ENCODE results near the gene SAMD10. TPM values are rescaled to one million over a fixed set of nuclear protein-coding genes. Genes with fewer than 3 reads are reported as not detected.
A peak's percentile ranks its signal among the peaks of the same experiment; 100 is the strongest.

Gene SAMD10
- total and polyA plus RNA-seq, 10 of the 15 experiments (the other 5 are each of a cell fraction or from before 2014, with no cell fraction given): 1.3 to 51.4 (median 17.9) TPM

DNA sequence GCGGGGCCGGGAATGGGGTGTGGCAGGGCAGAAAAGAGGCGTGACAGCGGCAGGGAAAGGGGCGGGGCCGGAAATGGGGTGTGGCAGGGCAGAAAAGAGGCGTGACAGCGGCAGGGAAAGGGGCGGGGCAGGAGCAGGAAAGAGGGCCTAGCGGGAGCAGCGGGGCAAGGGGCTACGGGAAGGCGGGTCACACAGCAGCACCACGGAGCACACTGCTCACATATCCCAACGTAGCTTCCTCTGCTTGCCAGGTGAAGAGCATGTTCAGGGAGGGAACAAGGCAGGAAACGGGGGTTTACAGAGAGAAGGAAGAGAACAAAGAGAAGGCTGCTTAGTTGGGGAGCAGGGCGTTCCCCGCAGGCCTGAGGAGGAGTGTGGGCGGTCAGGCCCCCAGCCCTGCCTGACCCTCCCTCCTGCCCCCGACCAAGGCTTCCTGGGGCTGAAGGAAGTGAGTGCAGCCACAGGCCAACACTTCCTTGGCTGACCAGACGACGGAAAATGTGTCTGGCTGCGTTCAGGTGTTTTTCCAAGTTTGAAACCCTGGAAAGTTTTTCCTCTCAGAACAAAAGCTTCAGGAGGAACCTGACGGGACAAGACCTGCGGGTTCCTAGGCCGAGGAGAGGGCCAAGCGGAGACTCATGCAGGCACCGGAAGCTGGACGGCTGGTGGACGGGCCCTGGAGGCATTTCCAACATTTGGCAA, 37.0 kb downstream of the SAMD10 start:
- RAD21 ChIA-PET (ENCODE audit: unreplicated experiment): no interaction called here
- H4K20me1 ChIP-seq (ENCODE audit: control insufficient read depth, insufficient read depth): no peaks in the 10 kb centered on the region
- no peaks in the 10 kb centered on the region for H3K27me3 ChIP-seq (replicated peaks in 1 of 2; ENCODE audit: control insufficient read depth in 2 of 2, insufficient read depth in 2 of 2, low read length in 1 of 2)
- no TSS peak for BruUV-seq (replicated peaks)
- SMC1A ChIA-PET (ENCODE audit: uncharacterized antibody, unreplicated experiment): no interaction called here
- CTCF ChIA-PET: no interaction called here
- H3K9ac ChIP-seq (ENCODE audit: control insufficient read depth, insufficient read depth, low read length): no peak overlapping the region
- POLR2A ChIA-PET: no interaction called here
- 73% methylated on average over 21 of the region's 30 CpGs for WGBS (ENCODE audit: insufficient coverage, insufficient replicate concordance, low lambda C conversion rate, missing lambda C conversion rate)
- FAIRE-seq (no peak), ATAC-seq (no peak), DNase-seq (ENCODE audit: low read depth, low spot score) (no peak)
- H3K36me3 ChIP-seq (ENCODE audit: control insufficient read depth in 2 of 2, insufficient read depth in 2 of 2, low read length in 1 of 2): peaks cover 17 to 47% of the 10 kb centered on the region in 2 experiments; a peak in 3 of 4 replicates
- H3K9me3 ChIP-seq (replicated peaks; ENCODE audit: control insufficient read depth, insufficient read depth, low read length): no peaks in the 10 kb centered on the region; the same call in 2 of the 3 replicates
- H3K27ac ChIP-seq (ENCODE audit: control insufficient read depth, insufficient read depth): no peak overlapping the region
- no peak overlapping the region for H3K4me3 ChIP-seq
- TF ChIP-seq BMI1 (IDR thresholded peaks at IDR 0.05; ENCODE audit: borderline replicate concordance): no peak
- TF ChIP-seq, protein P1, sequence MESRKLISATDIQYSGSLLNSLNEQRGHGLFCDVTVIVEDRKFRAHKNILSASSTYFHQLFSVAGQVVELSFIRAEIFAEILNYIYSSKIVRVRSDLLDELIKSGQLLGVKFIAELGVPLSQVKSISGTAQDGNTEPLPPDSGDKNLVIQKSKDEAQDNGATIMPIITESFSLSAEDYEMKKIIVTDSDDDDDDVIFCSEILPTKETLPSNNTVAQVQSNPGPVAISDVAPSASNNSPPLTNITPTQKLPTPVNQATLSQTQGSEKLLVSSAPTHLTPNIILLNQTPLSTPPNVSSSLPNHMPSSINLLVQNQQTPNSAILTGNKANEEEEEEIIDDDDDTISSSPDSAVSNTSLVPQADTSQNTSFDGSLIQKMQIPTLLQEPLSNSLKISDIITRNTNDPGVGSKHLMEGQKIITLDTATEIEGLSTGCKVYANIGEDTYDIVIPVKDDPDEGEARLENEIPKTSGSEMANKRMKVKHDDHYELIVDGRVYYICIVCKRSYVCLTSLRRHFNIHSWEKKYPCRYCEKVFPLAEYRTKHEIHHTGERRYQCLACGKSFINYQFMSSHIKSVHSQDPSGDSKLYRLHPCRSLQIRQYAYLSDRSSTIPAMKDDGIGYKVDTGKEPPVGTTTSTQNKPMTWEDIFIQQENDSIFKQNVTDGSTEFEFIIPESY (IDR thresholded peaks at IDR 0.05): peak; percentile 59; the same call in 1 of the 2 replicates
- 0 out of 2 replicates have a peak, but pooled peaks have one; percentile 6 for TF ChIP-seq POLR2A (IDR thresholded peaks at IDR 0.05; ENCODE audit: low read depth, low read length)
- intact Hi-C loops (cut with micrococcal nuclease; ENCODE audit: unreplicated experiment) (no loop called here), in situ Hi-C loops (cut with MboI) (no loop called here)
- H3K4me1 ChIP-seq (ENCODE audit: control insufficient read depth, insufficient read depth, low read length): peaks cover 2% of the 10 kb centered on the region
- peaks cover 1% of the 10 kb centered on the region for H3K79me2 ChIP-seq (ENCODE audit: control insufficient read depth, insufficient read depth, low read length)
- H3K4me2 ChIP-seq (ENCODE audit: control insufficient read depth, insufficient read depth): no peak overlapping the region
- no peak overlapping the region for H2AFZ ChIP-seq (ENCODE audit: control insufficient read depth, low read depth, low read length)

Data from GM12878 (cell line).